ENCODE results near the gene COPB2. TPM values are rescaled to one million over a fixed set of nuclear protein-coding genes. Genes with fewer than 3 reads are reported as not detected.

COPB2 gene
- total RNA-seq, 2 donors from 2014 or later, result 67.4 to 114 TPM

GRCh38 chr3:139327861-139328260, 61.6 kb downstream of the COPB2 start:
- Histone ChIP-seq H3K27me3 (replicated peaks; ENCODE audit: insufficient read depth) (no peaks in the 10 kb centered on the region), H3K4me1 (ENCODE audit: control insufficient read depth in 1 of 2, low read depth in 2 of 2) (peaks cover 0 to 4% of the 10 kb centered on the region in 2 donors), H3K9me3 (no peaks in the 10 kb centered on the region), H3K27ac (no peak overlapping the region), H3K36me3 (no peaks in the 10 kb centered on the region), H3K4me3 (no peak overlapping the region)
- DNase-seq (ENCODE audit: low spot score) (no peak), ATAC-seq (ENCODE audit: insufficient number of reproducible peaks, low FRiP score, low read depth) (no peak)
- TF ChIP-seq, protein P1, sequence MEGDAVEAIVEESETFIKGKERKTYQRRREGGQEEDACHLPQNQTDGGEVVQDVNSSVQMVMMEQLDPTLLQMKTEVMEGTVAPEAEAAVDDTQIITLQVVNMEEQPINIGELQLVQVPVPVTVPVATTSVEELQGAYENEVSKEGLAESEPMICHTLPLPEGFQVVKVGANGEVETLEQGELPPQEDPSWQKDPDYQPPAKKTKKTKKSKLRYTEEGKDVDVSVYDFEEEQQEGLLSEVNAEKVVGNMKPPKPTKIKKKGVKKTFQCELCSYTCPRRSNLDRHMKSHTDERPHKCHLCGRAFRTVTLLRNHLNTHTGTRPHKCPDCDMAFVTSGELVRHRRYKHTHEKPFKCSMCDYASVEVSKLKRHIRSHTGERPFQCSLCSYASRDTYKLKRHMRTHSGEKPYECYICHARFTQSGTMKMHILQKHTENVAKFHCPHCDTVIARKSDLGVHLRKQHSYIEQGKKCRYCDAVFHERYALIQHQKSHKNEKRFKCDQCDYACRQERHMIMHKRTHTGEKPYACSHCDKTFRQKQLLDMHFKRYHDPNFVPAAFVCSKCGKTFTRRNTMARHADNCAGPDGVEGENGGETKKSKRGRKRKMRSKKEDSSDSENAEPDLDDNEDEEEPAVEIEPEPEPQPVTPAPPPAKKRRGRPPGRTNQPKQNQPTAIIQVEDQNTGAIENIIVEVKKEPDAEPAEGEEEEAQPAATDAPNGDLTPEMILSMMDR (IDR thresholded peaks at IDR 0.05), result no peak

DNA sequence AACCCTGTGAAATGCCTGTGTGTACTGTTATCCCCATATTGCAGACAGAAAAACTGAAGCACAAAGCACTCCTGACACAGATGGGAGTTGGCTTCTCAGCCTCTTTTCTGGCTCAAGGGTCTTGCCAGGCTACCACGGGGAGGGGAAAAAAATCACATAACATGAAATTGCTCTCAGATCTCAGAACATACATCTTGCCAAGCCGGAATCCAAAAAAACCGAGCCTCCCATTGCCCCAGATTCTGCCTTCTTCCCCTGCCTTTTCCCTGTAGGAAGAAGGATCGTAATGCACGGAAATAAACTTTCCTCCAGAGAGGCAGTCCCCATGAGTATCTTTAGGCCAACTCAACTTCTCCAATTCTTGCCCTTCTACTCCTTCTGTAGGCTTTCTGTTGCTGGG, 62.2 kb downstream of the COPB2 start:
- TF ChIP-seq, protein P1 (IDR thresholded peaks at IDR 0.05), result no peak
- Histone ChIP-seq H3K27me3 (replicated peaks; ENCODE audit: insufficient read depth) (no peaks in the 10 kb centered on the region), H3K4me1 (ENCODE audit: control insufficient read depth in 1 of 2, low read depth in 2 of 2) (peaks cover 0 to 4% of the 10 kb centered on the region in 2 donors), H3K9me3 (no peaks in the 10 kb centered on the region), H3K36me3 (no peaks in the 10 kb centered on the region), H3K4me3 (no peak overlapping the region), H3K27ac (no peak overlapping the region)
- DNase-seq (ENCODE audit: low spot score) (no peak), ATAC-seq (ENCODE audit: insufficient number of reproducible peaks, low FRiP score, low read depth) (no peak)

DNA sequence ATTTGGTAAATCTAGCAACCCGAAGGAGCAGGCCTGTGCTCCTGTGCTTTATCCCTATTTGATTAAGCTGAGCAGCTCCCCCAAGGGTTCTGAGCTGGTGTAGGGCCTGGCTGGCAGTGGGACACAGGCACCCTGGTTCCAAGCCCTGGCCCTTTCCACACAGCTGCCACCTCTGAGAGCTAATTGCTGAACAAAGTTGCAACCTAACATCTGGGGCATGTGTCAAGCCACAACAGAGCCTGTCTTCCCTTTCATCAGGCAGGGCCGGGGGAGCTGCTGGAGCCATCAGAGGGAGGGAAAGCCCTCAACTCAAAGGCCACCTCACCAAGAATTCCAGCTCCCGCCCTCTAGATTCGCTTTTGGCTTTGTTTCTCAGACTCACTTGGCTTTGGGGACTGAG, 62.7 kb downstream of the COPB2 start:
- no peaks in the 10 kb centered on the region for H3K36me3 ChIP-seq
- H3K27me3 ChIP-seq (replicated peaks; ENCODE audit: insufficient read depth), result no peaks in the 10 kb centered on the region
- no peak overlapping the region for H3K4me3 ChIP-seq
- ATAC-seq (ENCODE audit: insufficient number of reproducible peaks, low FRiP score, low read depth) (no peak), DNase-seq (ENCODE audit: low spot score) (no peak)
- H3K27ac ChIP-seq, result no peak overlapping the region
- H3K4me1 ChIP-seq (ENCODE audit: control insufficient read depth in 1 of 2, low read depth in 2 of 2), result peaks cover 0 to 4% of the 10 kb centered on the region in 2 donors
- H3K9me3 ChIP-seq, result no peaks in the 10 kb centered on the region
- TF ChIP-seq, protein P1 (IDR thresholded peaks at IDR 0.05), result no peak

DNA sequence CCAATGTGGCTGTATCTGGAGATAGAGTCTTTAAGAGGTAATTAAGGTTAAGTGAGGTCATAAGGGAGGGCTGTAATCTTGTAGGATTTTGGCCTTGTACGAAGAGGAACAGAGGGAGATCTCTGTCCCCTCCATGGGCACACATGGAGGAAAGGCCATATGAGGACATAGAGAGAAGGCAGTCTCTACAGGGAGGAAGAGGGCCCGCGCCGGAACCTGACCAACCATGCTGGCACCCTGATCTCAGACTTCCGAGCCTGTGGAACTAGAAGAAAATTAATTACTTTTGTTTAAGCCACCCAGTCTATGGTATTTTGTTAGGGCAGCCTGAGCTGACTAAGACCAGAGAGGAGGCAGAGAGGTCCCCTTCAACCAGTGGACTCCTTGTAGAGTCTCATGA, 63.3 kb downstream of the COPB2 start:
- Histone ChIP-seq H3K4me3 (no peak overlapping the region), H3K27ac (no peak overlapping the region), H3K9me3 (no peaks in the 10 kb centered on the region), H3K4me1 (ENCODE audit: control insufficient read depth in 1 of 2, low read depth in 2 of 2) (peaks cover 0 to 4% of the 10 kb centered on the region in 2 donors), H3K36me3 (no peaks in the 10 kb centered on the region), H3K27me3 (replicated peaks; ENCODE audit: insufficient read depth) (no peaks in the 10 kb centered on the region)
- TF ChIP-seq, protein P1 (IDR thresholded peaks at IDR 0.05), result no peak
- ATAC-seq (ENCODE audit: insufficient number of reproducible peaks, low FRiP score, low read depth), result no peak
- no peak for DNase-seq (ENCODE audit: low spot score)

DNA sequence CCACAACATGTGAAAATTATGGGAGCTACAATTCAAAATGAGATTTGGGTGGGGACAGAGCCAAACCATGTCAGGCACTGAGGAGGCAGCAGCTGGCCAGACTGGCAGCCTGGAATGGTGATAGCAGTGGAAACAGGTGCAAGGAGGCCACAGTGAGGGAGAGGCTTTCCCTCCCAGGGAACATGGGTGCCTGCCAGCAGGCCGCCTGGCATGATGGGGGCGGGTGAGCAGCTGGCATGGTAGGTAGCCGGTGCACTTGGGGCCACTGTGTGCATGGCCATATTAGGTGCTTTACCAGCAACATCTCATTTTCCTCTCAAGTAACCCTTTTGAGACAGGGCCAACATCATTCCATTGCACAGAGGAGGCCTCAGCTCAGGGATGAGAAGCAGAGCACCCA, 63.9 kb downstream of the COPB2 start:
- ATAC-seq (ENCODE audit: insufficient number of reproducible peaks, low FRiP score, low read depth) (no peak), DNase-seq (ENCODE audit: low spot score) (no peak)
- no peak overlapping the region for H3K4me3 ChIP-seq
- peaks cover 0 to 4% of the 10 kb centered on the region in 2 donors for H3K4me1 ChIP-seq (ENCODE audit: control insufficient read depth in 1 of 2, low read depth in 2 of 2)
- H3K27me3 ChIP-seq (replicated peaks; ENCODE audit: insufficient read depth), result no peaks in the 10 kb centered on the region
- no peak overlapping the region for H3K27ac ChIP-seq
- TF ChIP-seq, protein P1 (IDR thresholded peaks at IDR 0.05), result no peak
- no peaks in the 10 kb centered on the region for H3K36me3 ChIP-seq
- H3K9me3 ChIP-seq, result no peaks in the 10 kb centered on the region

All from thoracic aorta (tissue), 2 donors.